Ovary (tissue), 9 donors: Measurements from ENCODE around the gene OTOP3. TPM values are rescaled to one million over a fixed set of nuclear protein-coding genes. Genes with fewer than 3 reads are reported as not detected.

ENCODE experiments used
- DNase-seq, 5 donors: peaks; one replicate each; pipeline ENCODE4 v3.0.0-alpha.2; 2019 to 2020
- H3K27ac ChIP-seq, 2 donors: fragments of 200-600 bp; one replicate each; pipeline versions ENCODE4 v1.5.1 to v1.8.0; 2019 to 2022
- H3K27me3 ChIP-seq: fragments of 200-600 bp; one replicate; pipeline ENCODE4 v1.8.0; 2022
- H3K36me3 ChIP-seq: fragments of 200-600 bp; sonication (generic); one replicate; pipeline ENCODE4 v1.5.1; 2019
- H3K4me1 ChIP-seq: one replicate; pipeline ENCODE4 v1.8.1; 2013; ENCODE audit warnings: mild to moderate bottlenecking, moderate library complexity; ENCODE audit not compliant: insufficient read depth
- H3K4me3 ChIP-seq: fragments of 200-600 bp; sonication (generic); one replicate; pipeline ENCODE4 v1.5.1; 2017
- H3K9me3 ChIP-seq, 2 donors: fragments of 200-600 bp in 1 of 2; sonication (generic) in 1 of 2; one replicate each; pipeline versions ENCODE4 v1.5.1 to v1.8.1; 2013 to 2019; ENCODE audit warnings: mild to moderate bottlenecking in 1 of 2, moderate library complexity in 1 of 2
- EP300 ChIP-seq: sonication (generic); formaldehyde crosslinking; IDR thresholded peaks from one replicate; pipeline ENCODE4 v1.6.1; 2017; ENCODE audit warnings: antibody characterized with exemption
- POLR2A ChIP-seq: fragments of 450-650 bp; IDR thresholded peaks from one replicate; pipeline ENCODE4 v1.6.1; 2017; ENCODE audit warnings: antibody characterized with exemption, mild to moderate bottlenecking, moderate library complexity
- whole genome bisulfite sequencing, 3 donors: extraction: QIAGEN DNeasy Blood & Tissue Kit in 1 of 3; methylation state at CpG; one replicate each; pipeline versions ENCODE4 v1.1.5 to v1.1.7; 2013 to 2017; 5-methylcytosine and 5-hydroxymethylcytosine counted together
- intact Hi-C, 4 donors: fragments of 100-400 bp; cut with DNase I; formaldehyde crosslinking; loops; one replicate each; pipeline versions ENCODE4 v1.11.0 to v1.15.1; 2022 to 2023
- polyA plus RNA-seq, 2 donors: library from polyadenylated mRNA; stranded (reverse); fragments of 200-250 nt in 1 of 2; fragments of 350-450 nt in 1 of 2; fragmentation: Illumina TruSeq in 1 of 2; extraction: RNeasy Lipid Tissue Mini Kit (QIAGEN cat#74804) in 1 of 2; gene quantifications; one replicate each; pipeline ENCODE4 v1.2.3, GENCODE V29; 2013 to 2014
- total RNA-seq, 7 donors: library from RNA; depleted of rRNA in 2 of 7; stranded (reverse); fragments of >200 nt in 2 of 7; fragmentation: NEBNext Ultra II Directional in 3 of 7; extraction: Animal tissue kit (Norgen Biotek cat#: 25700) in 3 of 7; gene quantifications; one replicate each; pipeline versions ENCODE4 v1.1.0 to v1.2.4, GENCODE V29; 2016 to 2023
- TF ChIP-seq, protein P1 (sequence below), 3 donors: fragments of 450-650 bp in 2 of 3; fragments of 200-600 bp in 1 of 3; IDR thresholded peaks; one replicate each; pipeline versions ENCODE4 v1.5.1 to v1.8.0; 2016 to 2022; ENCODE audit warnings: antibody characterized with exemption in 3 of 3, mild to moderate bottlenecking in 1 of 3
- donor health status: DM: no; HTN: no; CAD: no; lungs with moderate emphysema.
- donor health status: DM: no; HTN: no; CAD: no.
- donor health status: Bipolar disorder and iron deficiency.
- donor health status: DM: yes; HTN: yes; CAD: no.
- donor health status: DM: no; HTN: no; CAD: no.
- donor health status: DM: yes; HTN: yes; CAD: no.

Gene OTOP3
- total and polyA plus RNA-seq, 9 donors = not detected

DNA sequence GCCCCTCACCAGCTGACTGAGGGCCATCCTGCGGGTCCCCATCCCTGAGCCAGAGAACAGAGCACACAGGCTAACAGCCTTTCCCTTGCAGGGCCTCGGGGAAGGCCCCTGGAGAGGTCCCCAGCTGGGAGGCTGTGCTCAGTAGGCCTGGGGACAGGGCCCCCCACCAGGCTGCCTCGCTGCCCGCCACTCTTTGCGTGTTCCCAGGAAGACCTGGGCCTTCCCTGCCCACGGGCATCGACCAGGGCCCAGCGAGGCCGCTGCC is 36.1 kb downstream of the OTOP3 start:
- Histone ChIP-seq H3K36me3 (no peaks in the 10 kb centered on the region), H3K27me3 (no peaks in the 10 kb centered on the region), H3K27ac (no peak overlapping the region), H3K9me3 (no peaks in the 10 kb centered on the region), H3K4me3 (peak overlapping the region; percentile 44), H3K4me1 (peaks cover 7% of the 10 kb centered on the region)
- DNase-seq = no peak
- 16 to 29% (median 25%) methylated on average over 9 of the region's 9 CpGs for WGBS, 3 donors
- TF ChIP-seq POLR2A = no peak
- no peak for TF ChIP-seq EP300
- TF ChIP-seq, protein P1, sequence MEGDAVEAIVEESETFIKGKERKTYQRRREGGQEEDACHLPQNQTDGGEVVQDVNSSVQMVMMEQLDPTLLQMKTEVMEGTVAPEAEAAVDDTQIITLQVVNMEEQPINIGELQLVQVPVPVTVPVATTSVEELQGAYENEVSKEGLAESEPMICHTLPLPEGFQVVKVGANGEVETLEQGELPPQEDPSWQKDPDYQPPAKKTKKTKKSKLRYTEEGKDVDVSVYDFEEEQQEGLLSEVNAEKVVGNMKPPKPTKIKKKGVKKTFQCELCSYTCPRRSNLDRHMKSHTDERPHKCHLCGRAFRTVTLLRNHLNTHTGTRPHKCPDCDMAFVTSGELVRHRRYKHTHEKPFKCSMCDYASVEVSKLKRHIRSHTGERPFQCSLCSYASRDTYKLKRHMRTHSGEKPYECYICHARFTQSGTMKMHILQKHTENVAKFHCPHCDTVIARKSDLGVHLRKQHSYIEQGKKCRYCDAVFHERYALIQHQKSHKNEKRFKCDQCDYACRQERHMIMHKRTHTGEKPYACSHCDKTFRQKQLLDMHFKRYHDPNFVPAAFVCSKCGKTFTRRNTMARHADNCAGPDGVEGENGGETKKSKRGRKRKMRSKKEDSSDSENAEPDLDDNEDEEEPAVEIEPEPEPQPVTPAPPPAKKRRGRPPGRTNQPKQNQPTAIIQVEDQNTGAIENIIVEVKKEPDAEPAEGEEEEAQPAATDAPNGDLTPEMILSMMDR (IDR thresholded peaks at IDR 0.05) = no peak
- intact Hi-C loops = no loop called here

- intact Hi-C loops = no loop called here
- no peak within 1 kb of the TSS for H3K27ac ChIP-seq
- no peaks in the 10 kb centered on the region for H3K9me3 ChIP-seq
- H3K4me1 ChIP-seq = peaks cover 7% of the 10 kb centered on the region
- 1 to 2% (median 1%) methylated on average over 86 to 95 of the region's 95 CpGs for WGBS, 3 donors
- peak within 1 kb of the TSS; percentile 44 for H3K4me3 ChIP-seq
- H3K36me3 ChIP-seq = no peaks in the 10 kb centered on the region
- no peaks in the 10 kb centered on the region for H3K27me3 ChIP-seq
- TF ChIP-seq POLR2A (no peak), EP300 (no peak)
- peak; percentile 47 to 72 (median 64) for DNase-seq
Measured at GRCh38 chr17:74972107-74972972, 36.6 kb downstream of the OTOP3 start, which contains the start of gene HID1. TSS of gene HID1 (minus strand) at chr17:74972759. CDS start at chr17:74972656, 103 bp downstream.

GRCh38 chr17:74972973-74973328 is 37.3 kb downstream of the OTOP3 start:
- peak overlapping the region; percentile 44 for H3K4me3 ChIP-seq
- WGBS, 3 donors = 7 to 9% (median 8%) methylated on average over 17 of the region's 17 CpGs
- intact Hi-C loops = no loop called here
- H3K36me3 ChIP-seq = no peaks in the 10 kb centered on the region
- peaks cover 7% of the 10 kb centered on the region for H3K4me1 ChIP-seq
- no peaks in the 10 kb centered on the region for H3K27me3 ChIP-seq
- no peak overlapping the region for H3K27ac ChIP-seq
- DNase-seq = no peak
- no peaks in the 10 kb centered on the region for H3K9me3 ChIP-seq
- TF ChIP-seq, protein P1 (IDR thresholded peaks at IDR 0.05) = no peak
- TF ChIP-seq POLR2A (no peak), EP300 (no peak)

GRCh38 chr17:74975943-74976342 is 40.2 kb downstream of the OTOP3 start:
- intact Hi-C loops = no loop called here
- TF ChIP-seq EP300 (no peak), POLR2A (no peak)
- TF ChIP-seq, protein P1 (IDR thresholded peaks at IDR 0.05) = no peak
- H3K4me3 ChIP-seq = no peak overlapping the region
- H3K9me3 ChIP-seq = no peaks in the 10 kb centered on the region
- H3K27me3 ChIP-seq = no peaks in the 10 kb centered on the region
- H3K4me1 ChIP-seq = peaks cover 7% of the 10 kb centered on the region
- WGBS, 3 donors = 60 to 74% (median 70%) methylated on average over 4 of the region's 4 CpGs
- no peak overlapping the region for H3K27ac ChIP-seq
- no peaks in the 10 kb centered on the region for H3K36me3 ChIP-seq
- DNase-seq = no peak

DNA sequence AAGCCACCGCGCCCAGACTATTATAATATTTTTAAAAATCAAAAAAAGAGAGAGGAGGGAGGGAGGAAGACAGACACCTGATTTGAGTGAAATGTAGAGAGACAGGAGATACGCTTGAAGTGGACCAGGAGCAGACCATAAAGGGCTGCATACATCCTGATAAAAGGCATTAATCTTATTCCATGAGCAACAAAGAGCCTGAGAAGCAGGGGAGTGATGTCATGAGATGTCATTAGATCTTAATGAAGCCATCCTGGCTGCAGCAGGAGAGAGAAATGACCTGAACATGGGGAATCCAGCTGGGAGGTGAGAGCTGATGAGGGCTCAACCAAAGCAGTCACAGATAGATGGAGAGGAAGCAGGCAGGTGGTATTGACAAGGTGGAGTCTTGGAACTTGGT is 42.1 kb downstream of the OTOP3 start:
- intact Hi-C loops = no loop called here
- 83 to 87% (median 83%) methylated on average over 3 of the region's 3 CpGs for WGBS, 3 donors

More for the DNA sequence above, 42.1 kb downstream of the OTOP3 start:
- no peaks in the 10 kb centered on the region for H3K9me3 ChIP-seq
- H3K27ac ChIP-seq = no peak overlapping the region
- no peak overlapping the region for H3K4me3 ChIP-seq
- no peaks in the 10 kb centered on the region for H3K36me3 ChIP-seq
- peaks cover 4% of the 10 kb centered on the region for H3K4me1 ChIP-seq
- TF ChIP-seq POLR2A = no peak
- TF ChIP-seq EP300 = no peak
- TF ChIP-seq, protein P1 (IDR thresholded peaks at IDR 0.05) = no peak
- no peaks in the 10 kb centered on the region for H3K27me3 ChIP-seq
- no peak for DNase-seq
